ENCODE measurements around the gene MYO1F.

DNA sequence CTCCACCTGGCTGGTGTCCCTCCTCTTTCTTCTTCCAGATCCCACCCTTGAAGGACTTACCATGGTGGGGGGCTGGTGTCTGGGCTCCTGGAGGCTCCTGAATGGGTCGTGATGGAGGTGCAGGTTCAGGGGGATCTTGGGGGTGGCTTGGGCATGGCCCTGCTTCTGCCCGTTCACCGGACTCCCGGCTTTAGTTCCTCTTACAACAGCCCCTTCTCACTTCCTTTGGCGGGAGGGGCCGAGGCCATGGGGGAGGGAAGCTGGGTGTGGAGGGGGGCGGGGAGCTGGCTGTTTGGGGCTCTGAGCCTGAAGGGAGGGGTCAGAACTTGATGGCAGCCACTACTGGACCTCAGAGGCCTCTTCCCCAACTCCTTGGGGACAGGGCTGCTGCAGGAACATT lies at the start of gene MYO1F:
- TF ChIP-seq, protein P1, sequence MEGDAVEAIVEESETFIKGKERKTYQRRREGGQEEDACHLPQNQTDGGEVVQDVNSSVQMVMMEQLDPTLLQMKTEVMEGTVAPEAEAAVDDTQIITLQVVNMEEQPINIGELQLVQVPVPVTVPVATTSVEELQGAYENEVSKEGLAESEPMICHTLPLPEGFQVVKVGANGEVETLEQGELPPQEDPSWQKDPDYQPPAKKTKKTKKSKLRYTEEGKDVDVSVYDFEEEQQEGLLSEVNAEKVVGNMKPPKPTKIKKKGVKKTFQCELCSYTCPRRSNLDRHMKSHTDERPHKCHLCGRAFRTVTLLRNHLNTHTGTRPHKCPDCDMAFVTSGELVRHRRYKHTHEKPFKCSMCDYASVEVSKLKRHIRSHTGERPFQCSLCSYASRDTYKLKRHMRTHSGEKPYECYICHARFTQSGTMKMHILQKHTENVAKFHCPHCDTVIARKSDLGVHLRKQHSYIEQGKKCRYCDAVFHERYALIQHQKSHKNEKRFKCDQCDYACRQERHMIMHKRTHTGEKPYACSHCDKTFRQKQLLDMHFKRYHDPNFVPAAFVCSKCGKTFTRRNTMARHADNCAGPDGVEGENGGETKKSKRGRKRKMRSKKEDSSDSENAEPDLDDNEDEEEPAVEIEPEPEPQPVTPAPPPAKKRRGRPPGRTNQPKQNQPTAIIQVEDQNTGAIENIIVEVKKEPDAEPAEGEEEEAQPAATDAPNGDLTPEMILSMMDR (IDR thresholded peaks at IDR 0.05) = no peak
- TF ChIP-seq POLR2A (IDR thresholded peaks at IDR 0.05) = no peak
